HG02885 (cell line): ENCODE results near the gene INPP5F.

Experiments used
- ATAC-seq: cut with Tn5 transposase; IDR thresholded peaks from one replicate; pipeline ENCODE4 v1.9.1; 2021; ENCODE audit warnings: mild to moderate bottlenecking; ENCODE audit not compliant: unreplicated experiment, poor library complexity

Gene INPP5F, protein sequence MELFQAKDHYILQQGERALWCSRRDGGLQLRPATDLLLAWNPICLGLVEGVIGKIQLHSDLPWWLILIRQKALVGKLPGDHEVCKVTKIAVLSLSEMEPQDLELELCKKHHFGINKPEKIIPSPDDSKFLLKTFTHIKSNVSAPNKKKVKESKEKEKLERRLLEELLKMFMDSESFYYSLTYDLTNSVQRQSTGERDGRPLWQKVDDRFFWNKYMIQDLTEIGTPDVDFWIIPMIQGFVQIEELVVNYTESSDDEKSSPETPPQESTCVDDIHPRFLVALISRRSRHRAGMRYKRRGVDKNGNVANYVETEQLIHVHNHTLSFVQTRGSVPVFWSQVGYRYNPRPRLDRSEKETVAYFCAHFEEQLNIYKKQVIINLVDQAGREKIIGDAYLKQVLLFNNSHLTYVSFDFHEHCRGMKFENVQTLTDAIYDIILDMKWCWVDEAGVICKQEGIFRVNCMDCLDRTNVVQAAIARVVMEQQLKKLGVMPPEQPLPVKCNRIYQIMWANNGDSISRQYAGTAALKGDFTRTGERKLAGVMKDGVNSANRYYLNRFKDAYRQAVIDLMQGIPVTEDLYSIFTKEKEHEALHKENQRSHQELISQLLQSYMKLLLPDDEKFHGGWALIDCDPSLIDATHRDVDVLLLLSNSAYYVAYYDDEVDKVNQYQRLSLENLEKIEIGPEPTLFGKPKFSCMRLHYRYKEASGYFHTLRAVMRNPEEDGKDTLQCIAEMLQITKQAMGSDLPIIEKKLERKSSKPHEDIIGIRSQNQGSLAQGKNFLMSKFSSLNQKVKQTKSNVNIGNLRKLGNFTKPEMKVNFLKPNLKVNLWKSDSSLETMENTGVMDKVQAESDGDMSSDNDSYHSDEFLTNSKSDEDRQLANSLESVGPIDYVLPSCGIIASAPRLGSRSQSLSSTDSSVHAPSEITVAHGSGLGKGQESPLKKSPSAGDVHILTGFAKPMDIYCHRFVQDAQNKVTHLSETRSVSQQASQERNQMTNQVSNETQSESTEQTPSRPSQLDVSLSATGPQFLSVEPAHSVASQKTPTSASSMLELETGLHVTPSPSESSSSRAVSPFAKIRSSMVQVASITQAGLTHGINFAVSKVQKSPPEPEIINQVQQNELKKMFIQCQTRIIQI

DNA sequence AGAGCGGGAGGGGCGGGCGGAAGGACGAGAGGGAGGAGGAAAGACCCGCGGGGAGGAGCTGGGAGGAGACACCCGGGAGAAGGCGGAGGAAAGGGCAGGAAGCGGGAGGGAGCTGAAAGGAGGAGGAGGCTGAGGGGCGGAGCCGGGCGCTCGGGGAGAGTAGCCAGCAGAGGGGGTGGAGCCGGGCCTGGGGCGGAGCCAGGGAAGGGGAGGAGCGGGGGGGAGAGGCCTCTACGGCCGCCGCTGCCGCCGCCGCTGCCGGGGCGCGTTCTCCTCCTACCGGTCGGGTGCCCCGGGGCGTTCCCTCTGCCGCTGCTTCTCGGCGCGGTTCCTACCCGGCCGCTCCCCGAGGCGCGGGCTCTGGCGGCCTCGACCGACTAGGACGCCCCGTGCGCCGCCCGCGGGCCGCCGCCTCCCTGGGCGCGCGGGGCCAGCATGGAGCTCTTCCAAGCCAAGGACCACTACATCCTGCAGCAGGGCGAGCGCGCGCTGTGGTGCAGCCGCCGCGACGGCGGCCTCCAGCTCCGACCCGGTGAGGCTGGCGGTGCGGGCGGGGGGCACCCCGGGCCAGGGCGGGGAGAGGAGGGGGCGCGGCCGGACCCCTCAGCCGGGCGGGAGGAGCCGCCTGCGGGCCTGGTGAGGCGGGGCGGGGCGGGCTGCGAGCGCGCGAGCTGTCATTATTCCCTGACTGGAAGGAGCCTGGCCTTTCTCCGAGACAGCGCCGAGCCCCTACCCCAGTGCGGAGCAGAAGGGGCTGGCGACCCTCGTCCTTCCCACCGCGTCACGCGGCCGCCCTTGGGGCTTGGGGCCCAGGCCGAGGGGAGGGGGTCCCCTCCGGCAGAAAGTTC lies at the start of gene INPP5F:
Gene INPP5F, plus strand, starts transcription at position 223 of the 848 bp plus-strand sequence. Its CDS starts 213 bp downstream, at position 436.
- peak; percentile 86 for ATAC-seq

DNA sequence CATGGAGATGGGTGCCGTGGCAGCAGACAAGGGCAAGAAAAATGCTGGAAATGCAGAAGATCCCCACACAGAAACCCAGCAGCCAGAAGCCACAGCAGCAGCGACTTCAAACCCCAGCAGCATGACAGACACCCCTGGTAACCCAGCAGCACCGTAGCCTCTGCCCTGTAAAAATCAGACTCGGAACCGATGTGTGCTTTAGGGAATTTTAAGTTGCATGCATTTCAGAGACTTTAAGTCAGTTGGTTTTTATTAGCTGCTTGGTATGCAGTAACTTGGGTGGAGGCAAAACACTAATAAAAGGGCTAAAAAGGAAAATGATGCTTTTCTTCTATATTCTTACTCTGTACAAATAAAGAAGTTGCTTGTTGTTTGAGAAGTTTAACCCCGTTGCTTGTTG lies 48.7 kb upstream of the INPP5F start:
- no peak for ATAC-seq

DNA sequence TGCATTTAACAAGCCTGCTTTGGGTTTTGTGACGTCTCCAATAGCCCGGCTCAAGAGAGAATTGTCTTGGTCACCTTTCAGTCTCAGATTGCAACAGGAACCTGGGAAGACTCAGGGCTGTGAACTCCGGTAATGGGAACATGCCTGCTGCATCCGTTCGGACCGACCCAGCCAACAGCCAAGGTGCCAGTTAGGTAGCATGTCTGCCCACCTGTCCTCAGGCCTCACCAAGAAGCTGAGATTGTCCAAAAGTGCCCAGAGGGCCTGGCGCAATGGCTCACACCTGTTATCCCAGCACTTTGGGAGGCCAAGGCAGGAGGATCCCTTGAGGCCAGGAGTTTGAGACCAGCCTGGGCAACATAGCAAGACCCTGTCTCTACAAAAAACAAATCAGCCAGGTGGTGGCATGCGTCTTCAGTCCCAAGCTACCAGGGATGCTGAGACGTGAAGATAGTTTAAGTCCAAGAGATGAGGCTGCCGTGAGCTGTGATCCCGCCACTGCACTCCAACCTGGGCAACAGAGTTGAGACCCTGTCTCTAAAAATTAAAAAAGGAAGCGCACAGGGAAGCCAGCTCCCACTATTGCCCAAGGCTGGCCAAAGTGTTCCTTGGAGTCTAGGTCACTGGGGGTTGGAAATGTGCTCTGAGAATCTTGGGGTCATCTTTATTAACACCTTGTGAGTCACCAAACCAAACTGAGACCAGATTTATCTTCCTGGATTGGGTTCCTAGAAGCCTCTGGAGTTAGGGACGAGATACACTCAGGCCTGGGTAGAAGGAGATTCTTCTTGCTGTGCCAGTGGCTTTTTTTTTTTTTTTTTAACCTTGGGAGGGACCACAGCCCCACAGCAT lies 47.7 kb upstream of the INPP5F start:
- ATAC-seq = no peak

DNA sequence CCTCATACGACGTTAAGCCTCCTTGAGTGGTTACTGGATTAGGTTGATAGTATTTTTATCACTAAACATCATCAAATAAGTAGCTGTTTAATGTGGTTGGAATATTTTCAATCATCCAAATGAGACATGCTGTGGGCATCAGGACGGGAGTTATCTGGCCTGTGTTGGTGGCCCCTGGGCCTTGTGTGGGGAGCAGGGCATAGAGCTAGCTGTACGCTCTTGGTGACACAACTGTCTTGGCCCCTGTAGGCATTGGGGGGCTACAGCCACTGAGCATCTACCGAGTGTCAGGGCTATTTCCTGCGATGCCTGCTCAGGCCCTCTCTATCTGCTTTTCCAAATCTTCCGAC lies 46.4 kb upstream of the INPP5F start:
- ATAC-seq = no peak

DNA sequence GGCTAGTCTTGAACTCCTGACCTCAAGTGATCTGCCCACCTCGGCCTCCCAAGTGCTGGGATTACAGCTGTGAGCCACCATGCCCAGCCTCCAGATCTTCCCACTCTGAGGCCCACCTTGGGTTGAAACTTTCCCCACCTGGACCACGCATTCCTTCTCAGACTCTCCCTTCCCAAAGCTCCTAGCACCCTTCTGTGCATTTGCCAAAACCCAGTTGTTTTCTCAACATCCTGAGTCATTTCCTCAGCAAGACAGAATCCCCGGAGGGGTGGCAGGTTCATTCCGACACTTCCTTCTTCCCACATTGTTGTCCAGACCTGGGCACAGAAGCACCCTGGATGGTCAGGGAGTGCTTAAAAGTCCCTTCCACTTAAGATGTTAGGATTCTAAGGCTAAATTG lies 45.8 kb upstream of the INPP5F start:
- no peak for ATAC-seq

DNA sequence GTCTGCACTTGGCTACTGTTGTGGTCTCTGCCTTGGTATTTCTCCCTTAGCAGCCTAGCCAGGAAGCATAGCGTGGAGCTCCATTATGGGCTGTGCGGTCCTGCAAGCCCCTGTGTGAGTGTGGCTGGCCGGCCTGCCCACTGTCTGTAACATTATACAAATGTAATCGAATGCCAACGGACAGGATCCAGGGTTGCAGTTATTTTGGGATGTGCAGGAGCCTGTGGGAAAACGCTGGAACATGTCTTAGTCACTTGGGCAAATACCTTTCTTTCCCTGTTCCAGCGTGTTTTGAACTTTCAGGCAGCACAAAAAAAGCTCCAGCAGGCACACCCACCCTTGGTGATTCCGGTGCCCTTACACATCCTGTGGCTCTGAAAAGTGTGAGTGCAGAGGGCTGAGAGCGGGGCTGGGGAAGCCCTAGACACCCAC lies 45.2 kb upstream of the INPP5F start:
- ATAC-seq = no peak

DNA sequence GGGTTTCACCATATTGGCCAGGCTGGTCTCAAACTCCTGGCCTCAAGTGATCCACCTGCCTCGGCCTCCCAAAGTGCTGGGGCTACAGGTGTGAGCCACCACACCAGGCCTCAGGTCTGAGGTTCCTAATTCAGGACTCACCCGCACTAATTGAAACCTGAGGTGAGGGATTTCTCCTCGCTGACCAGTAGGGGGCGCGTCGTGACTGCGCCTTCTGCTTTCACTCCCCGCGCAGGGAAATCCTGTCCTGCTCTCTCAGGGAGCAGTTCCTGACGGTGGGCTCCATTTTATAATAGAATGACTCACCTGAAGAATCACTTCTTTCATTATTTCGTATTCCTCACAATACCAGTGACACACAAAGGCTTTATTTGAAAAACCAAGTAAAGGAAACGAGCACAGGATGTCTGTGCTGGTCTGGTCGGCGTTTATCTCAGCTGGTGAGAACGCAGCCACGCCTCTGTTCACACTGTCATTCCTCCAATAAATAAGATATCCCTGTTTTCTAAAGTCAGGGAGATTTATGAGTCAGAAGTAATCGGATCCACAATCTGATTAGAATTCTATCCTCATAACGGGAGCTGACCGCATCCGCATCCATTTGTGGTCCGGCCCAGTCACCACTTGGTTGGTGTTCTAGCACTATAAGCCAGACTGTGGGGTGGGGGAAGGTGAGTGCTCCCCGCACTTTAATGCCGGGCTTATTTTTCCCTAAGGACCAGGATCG lies 39.2 kb upstream of the INPP5F start:
- peak; percentile 80 for ATAC-seq

DNA sequence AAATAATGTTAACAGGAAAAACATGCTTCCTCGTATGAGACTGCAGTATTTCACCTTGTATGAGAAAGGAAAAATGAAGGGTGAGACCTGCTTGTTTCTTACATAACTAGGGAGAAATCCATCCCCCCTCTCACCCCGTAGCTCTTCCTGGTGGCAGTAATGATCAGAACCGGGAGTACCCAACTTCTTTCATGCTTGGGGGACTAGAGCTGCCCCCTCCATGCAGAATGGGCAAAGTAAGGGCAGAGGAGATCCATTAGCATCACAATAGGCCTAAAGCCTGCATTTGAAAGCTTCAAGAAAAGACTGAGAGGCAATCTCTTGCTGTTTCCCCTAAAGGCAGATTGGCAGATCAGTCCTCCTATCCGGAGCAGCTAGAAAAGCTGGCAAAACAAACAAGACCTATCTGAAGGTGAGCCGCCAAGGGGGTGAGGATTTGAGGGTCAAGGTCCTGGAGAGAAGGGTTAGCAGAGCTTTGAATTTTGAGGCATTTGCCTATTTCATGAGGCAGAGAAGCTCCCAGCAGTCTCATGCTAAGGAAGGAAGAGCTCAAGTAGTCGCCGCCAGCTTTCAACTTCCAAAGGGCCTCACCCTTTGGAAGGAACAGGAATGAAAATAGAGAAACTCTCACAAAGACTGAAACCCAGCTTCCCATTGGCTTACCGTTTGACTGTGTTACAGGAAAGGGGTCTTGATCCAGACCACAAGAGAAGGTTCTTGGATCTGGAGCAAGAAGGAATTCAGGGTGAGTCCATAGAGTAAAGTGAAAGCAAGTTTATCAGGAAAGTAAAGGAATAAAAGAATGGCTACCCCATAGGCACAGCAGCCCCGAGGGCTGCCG lies 38.4 kb upstream of the INPP5F start:
- ATAC-seq = no peak

DNA sequence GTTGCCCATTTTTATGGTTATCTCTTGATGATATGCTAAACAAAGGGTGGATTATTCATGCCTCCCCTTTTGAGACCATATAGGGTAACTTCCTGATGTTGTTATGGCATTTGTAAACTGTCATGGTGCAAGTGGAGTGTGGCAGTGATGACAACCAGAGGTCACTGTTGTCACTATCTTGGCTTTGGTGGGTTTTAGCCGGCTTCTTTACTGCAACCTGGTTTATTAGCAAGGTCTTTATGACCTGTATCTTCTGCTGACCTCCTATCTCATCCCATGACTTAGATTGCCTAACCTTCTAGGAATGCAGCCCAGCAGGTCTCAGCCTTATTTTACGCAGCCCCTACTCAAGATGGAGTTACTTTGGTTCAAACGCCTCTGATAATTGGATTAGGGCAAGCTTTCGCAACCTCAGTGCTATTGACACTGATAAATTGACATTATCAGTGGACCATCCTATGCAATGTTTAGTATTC lies 37.8 kb upstream of the INPP5F start:
- peak; percentile 59 for ATAC-seq

DNA sequence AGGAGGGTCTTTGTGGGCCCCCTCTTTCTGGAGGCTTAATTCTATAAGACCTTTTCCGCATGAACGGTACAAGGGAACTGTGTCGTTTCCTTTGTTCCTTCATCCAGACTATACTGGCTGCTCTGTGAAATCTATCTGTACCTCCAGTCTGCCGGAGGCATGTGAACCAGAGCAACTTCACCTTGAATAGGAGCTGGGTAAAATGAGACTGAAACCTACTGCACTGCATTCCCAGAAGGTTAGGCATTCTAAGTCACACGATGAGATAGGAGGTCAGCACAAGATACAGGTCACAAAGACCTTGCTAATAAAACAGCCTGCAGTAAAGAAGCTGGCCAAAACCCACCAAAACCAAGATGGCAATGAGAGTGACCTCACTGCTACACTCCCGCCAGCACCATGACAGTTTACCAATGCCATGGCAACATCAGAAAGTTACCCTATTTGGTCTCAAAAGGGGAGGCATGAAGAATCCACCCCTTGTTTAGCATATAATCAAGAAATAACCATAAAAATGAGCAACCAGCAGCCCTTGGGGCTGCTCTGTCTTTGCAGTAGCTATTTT lies 36.8 kb upstream of the INPP5F start:
- ATAC-seq = no peak

DNA sequence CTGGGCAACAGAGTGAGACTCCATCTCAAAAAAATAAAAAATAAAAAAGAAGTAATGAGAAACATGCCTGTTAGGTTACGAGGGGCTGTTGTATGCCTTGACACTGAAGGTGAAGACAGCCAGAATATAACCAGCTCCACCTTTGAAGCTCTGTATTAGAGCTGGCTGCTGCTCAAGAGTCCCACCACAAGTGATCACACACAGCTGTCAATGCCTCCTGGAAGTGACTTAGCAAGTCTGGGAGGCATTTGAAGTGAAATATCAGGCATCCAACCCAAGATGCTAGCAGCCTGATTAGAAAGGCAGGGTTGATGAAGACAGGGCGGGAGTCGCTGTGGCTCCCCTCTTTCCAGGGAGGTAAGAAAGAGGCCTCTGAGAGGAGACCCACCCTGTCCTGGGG lies 34.1 kb upstream of the INPP5F start:
- ATAC-seq = no peak

DNA sequence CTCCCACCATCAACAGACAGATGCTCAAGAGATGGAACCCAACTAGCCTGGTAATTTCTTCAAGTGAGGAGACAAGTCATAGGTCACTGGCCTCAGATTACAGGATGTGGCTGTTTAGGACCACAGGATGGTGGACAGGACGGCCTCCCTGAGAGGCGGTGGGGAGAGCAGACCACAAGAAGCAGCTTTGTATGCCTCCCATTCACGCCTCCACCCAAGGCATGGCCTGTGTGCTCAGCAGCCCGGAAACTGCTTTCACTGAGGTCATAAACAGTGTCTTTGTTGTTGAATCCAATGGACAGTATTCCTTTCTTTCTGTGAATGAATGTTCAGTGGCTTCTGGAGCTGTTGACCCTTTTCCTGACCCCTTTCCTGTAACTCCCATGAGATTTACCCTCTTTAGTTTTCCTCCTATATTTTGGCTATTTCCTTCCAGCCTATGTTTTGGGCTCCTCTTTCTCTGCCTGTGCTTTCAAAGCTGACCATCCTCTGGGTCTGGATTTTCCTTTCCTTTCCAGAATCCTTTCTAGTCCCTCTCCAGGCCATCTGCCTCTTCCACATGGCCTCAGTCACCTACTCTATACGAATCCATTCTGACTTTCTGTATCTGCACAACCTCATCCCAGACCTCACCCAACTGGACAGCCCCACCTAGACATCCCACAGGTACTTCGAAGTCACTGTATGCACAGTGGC lies 32.4 kb upstream of the INPP5F start:
- peak; percentile 84 for ATAC-seq

DNA sequence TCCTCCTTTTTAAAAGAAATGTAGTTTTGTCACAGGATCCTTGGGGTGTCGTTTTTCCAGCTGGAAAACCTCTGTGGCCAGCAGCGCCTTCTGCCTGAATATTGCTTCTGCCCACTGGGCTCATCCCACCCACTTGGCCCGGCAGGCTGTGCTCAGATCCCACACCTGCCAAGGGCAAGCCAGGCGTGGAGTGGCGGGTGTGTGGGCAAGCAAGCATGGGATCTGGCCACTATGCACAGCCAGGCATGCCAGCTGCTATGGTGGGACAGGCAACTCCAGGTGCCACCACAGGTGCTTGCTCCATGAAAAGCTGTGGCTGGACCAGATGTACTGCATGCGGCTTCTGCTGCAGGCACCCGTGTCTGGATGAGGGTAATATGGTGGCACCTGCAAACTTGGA lies 31.2 kb upstream of the INPP5F start:
- ATAC-seq = no peak

DNA sequence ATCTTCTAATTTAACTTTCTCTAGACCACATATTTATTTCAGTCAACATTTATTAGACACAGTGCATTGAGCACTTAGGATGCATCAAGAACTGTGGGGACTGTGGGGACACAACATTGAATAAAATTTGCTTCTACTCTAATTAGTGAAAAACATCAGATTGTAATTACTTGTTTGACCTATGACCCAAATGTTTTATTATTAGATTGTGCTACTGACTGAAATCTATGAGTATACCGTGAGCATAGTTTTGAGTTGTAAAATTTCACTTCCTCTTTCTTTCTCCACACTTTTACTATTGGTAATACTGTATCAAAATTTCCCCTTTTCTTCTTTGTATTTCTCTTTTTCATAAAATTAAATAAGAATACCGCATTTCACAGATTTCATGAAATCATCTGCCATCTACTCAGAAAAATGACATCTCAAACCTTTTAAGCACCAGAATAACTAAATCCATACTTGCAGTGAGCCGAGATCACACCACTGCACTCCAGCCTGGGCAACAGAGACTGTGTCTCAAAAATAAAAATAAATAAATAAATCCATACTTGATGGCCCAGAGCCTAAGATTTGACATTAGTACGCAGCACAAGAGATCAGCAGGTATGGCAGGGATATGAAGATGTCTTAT lies 25.4 kb upstream of the INPP5F start:
- peak; percentile 52 for ATAC-seq

DNA sequence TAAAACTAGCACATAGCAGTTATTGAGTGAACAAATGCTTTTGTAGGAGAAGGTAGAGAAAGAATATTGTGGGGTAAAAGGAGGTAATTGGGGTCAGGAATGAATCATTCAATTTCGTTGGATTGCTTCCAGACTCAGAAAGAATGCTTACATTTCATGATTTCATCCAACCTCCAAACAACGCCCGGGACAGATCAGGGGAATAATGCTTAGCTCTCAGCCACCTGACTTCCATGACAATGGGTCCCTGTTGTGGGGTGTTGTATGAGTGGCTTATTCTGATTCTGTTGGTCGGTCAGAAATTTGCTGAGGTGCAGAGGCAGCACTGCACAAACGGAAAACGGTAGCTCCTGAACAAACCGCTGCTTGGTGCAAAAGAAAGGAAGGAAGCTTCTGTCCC lies 24.0 kb upstream of the INPP5F start:
- no peak for ATAC-seq

DNA sequence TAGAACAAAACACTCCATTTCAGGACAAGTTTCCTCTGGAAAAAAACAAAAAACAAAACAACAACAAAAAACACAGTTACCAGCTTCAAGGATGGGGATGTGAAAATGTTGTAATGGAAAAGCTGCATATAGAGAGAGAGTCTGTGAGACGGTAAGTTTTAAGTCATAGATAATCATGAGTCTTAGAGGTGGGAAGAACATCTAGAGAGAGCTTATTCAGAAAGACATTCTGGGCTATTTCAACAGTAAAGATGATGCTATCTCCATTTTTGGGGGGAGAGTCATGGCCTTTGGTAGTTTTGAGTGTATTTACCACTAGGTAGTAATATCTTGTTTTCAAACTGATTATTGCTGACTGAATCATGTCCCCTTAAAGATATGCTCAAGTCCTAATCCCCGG lies 23.3 kb upstream of the INPP5F start:
- ATAC-seq = no peak
